Measurements from ENCODE around the gene CCDC83. TPM values are rescaled to one million over a fixed set of nuclear protein-coding genes. Genes with fewer than 3 reads are reported as not detected.
A peak's percentile ranks its signal among the peaks of the same experiment; 100 is the strongest.

The CCDC83 gene
- total and polyA plus RNA-seq, 9 of the 15 experiments (the other 6 are each of a cell fraction or from before 2014, with no cell fraction given), result not detected

- TF ChIP-seq DMBX1 (CRISPR knock-in tag; IDR thresholded peaks at IDR 0.05; ENCODE audit: borderline replicate concordance), result 0 out of 2 replicates have a peak, but pooled peaks have one; percentile 49
- peak; percentile 81 for TF ChIP-seq REST (IDR thresholded peaks at IDR 0.05; ENCODE audit: borderline replicate concordance)
- TF ChIP-seq REST (CRISPR knock-in tag; IDR thresholded peaks at IDR 0.05; ENCODE audit: low read depth), result no peak
- TF ChIP-seq SIN3B (IDR thresholded peaks at IDR 0.05; ENCODE audit: low read depth), result peak; percentile 21; the same call in 1 of the 2 replicates
- peak; percentile 34; the same call in 1 of the 2 replicates for TF ChIP-seq HDAC8 (tag; IDR thresholded peaks at IDR 0.05)
- TF ChIP-seq ZC3H11A (IDR thresholded peaks at IDR 0.05; ENCODE audit: low read depth, low read length), result no peak
- TF ChIP-seq ZFPM2 (CRISPR knock-in tag; IDR thresholded peaks at IDR 0.05), result no peak
- no peak for TF ChIP-seq RERE (CRISPR knock-in tag; IDR thresholded peaks at IDR 0.05; ENCODE audit: borderline replicate concordance)
- no peak for TF ChIP-seq NCOA2 (IDR thresholded peaks at IDR 0.05; ENCODE audit: partially characterized antibody in 2 of 2)
- no peak for TF ChIP-seq ATF2 (CRISPR knock-in tag; IDR thresholded peaks at IDR 0.05)
Measured at GRCh38 chr11:85854557-85855340, 434 bp upstream of the CCDC83 start (continued).

Measured in K562 (cell line).